ENCODE results near the gene KIF26B.
"Not testable (repeated sequence)": the region's sequence is repeated elsewhere in the genome, so short reads cannot be mapped to it uniquely, and the experiment has no call there.

Gene KIF26B

GRCh38 chr1:245154429-245155271 is at the start of gene KIF26B:
KIF26B (plus strand) TSS chr1:245154985; CDS start chr1:245155425, 440 bp downstream.
- no peak for DNase-seq (ENCODE audit: low read depth, low spot score)

GRCh38 chr1:245105042-245105441 is 49.7 kb upstream of the KIF26B start:
- no peak for DNase-seq (ENCODE audit: low read depth, low spot score)

DNA sequence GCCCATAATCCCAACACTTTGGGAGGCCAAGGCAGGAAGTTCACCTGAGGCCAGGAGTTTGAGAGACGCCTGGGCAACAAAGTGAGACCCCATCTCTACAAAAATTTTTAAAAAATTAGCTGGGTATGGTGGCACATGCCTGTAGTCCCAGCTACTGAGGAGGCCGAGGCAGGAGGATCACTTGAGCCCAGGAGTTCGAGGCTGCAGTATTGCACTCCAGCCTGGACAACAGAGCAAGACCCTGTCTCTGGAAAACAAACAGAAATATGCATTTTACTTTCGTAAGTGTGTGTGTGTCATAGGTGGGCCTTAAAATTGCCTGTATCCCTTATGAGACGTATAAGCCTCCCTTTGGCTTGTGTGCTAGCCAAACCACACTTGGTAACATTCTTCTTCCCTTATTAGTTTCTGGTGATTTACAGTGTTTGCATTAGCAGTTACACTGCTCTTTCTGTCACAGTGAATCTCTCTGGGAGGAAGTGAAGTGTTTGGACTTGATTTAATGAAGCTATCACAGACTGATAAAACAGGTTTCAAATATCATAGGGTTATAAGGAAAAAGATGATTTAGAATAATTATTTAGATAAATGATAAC is 48.9 kb upstream of the KIF26B start:
- no peak for DNase-seq (ENCODE audit: low read depth, low spot score)

DNA sequence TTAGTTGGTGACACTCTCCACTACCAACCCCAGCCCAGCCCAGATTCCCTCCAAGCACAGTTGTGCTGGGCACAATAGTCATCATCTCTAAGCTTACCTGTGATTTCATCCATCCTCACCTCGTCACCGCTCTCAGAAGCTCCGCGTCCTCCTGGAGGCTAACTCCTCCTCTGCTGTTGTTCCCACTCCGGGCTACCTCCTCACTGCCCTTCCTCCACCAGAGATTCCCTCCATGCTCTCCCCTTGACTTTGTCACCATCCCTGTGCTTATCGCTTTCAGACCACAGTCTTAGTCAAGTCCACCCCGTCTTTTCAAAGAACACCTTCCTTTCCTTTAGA is 47.0 kb upstream of the KIF26B start:
- no peak for DNase-seq (ENCODE audit: low read depth, low spot score)

GRCh38 chr1:245108246-245108645 is 46.5 kb upstream of the KIF26B start:
- no peak for DNase-seq (ENCODE audit: low read depth, low spot score)

DNA sequence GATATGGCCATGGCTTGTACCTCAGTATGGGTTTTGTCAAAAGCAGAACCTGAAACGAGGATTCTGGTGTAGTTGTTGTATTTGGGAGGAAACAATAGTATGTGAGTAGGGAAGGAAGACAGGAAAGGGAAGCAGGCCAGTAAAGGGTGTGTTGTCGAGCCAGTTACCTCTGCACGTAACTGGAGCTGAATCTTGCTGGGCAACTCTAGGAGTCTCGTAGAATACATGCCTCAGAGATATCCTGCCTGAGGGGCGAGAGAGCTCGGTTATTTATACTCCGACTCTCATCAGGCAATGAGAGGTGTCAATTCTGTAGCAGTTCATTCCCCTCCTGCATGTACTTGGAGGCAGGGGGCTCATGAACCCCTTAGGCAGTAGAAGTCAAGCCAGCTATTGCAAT is 45.9 kb upstream of the KIF26B start:
- no peak for DNase-seq (ENCODE audit: low read depth, low spot score)

DNA sequence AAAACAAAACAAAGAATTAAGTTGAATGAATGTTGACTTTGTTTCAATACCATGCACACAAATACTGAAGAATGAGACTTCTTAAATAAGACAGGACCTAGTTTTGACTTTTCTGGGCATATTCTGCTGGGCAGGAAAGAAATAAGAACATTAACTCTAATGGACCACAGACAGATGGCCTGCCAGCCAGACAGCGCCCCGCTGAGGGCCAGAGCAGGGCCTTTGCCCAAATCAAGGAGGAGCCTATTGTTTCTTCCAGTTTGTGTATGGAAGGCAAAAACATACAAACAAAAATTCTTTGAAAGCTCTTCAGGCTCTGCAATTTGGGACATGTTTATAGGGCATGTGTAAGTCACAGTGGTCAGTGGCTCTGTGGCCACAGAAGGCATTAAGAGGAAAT is 44.4 kb upstream of the KIF26B start:
- no peak for DNase-seq (ENCODE audit: low read depth, low spot score)

DNA sequence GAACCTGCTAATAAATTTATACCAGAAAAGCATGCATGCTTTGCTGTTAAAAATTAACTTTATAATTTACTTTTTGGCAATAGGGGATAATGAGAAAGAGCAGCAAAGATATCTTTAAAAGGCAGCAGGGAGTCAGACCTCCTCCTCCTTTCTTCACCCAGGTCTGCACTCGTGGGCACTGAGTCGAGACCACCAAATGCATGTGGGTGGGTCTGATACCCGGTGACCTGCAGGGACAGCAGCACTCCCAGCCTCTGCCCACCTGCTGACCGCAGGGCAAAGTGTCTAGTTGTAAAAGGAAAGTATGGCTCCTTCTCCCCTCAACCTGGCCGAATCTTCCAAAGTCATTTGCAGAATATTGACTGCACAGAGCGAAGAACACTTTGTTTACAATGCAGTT is 43.7 kb upstream of the KIF26B start:
- no peak for DNase-seq (ENCODE audit: low read depth, low spot score)

DNA sequence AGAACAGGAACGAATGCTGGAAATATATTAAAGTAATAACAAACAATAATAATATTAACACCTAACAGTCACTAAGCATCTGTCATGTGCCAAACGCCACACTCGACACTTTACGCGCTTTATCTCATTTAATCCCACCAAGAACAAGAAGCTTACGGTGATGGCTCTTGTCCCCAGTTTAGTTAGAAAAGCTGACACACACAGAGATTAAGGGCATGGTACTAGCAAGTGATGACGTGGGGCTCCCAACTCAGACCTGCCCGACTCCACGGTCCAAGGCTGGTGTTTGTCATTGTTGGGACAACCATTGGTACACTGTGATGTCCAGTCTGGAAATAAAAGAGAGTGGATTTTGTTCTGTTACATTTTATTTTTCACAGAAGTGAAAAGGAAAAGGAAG is 41.1 kb upstream of the KIF26B start:
- DNase-seq (ENCODE audit: low read depth, low spot score) = no peak

DNA sequence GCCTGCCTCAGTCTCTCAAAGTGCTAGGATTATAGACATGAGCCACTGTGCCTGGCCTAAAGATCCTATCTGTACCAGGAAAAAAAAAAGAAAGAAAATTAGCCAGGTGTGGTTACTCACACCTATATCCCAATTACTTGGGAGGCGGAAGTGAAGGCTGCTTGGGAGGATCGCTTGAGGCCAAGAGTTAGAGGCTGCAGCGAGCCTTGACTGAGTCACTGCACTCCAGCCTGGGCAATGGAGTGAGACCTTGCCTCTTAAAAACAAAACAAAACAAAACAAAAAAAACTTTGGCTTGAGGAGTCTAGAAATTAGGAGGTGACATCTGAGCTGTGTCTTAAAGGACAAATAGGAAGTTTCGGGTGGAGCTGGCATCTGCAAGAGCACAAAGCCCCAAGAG is 38.7 kb upstream of the KIF26B start:
- no peak for DNase-seq (ENCODE audit: low read depth, low spot score)

DNA sequence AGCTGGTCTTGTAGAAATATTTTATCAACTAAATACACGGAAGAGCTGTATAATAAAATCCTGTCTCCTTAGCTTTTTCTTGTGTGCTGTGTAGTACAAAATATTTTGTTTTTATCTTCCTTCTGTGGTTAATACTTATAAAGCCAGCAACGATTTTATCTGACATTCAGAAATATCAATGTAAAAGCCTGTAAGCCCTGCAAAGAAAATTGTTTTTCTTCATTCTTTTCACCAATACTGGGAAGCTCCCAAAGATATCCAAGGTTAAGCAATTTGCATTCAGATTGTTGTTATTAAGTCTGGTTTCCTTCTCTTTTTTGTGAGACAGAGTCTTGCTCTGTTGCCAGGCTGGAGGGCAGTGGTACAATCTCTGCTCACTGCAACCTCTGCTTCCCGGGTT is 38.0 kb upstream of the KIF26B start:
- no peak for DNase-seq (ENCODE audit: low read depth, low spot score)

GRCh38 chr1:245118066-245118465 is 36.7 kb upstream of the KIF26B start:
- no peak for DNase-seq (ENCODE audit: low read depth, low spot score)

DNA sequence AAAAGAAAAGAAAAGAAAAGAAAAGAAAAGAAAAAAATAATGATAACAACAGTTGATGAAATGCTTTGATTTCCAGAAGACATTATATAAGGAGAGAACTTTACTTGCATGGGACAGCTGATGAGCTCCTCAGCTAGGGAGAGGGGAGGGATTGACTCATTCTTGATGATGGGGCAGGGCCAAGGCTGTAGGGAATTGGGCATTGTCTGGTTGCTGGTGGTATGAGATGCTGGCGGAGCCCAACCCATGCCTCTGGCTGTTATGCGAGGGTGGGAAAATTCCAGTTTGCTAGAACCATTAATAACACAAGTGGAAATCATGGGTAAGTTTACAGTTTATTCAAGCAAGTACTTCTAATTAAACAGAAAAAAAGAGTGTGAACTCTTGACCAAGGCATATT is 36.0 kb upstream of the KIF26B start:
- DNase-seq (ENCODE audit: low read depth, low spot score) = no peak

DNA sequence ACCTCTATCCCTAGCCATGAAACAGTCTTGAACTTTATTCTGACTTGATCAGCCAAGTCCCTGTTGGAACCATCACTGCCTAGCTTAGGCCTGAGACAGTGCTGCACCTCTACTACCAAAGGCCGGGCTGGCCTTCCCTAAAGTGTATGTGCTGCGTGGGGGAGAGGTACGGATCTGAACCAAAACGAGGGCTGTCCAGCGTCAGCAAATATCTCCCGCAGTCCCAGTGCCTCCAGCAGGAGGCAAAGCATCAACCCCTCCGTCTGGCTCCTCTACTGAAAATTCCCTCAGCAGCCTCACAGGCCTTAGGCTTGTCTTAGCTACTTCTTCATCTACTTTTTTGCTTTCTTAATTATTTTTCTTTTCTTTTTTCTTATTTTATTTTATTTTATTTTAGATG is 33.3 kb upstream of the KIF26B start:
- no peak for DNase-seq (ENCODE audit: low read depth, low spot score)

DNA sequence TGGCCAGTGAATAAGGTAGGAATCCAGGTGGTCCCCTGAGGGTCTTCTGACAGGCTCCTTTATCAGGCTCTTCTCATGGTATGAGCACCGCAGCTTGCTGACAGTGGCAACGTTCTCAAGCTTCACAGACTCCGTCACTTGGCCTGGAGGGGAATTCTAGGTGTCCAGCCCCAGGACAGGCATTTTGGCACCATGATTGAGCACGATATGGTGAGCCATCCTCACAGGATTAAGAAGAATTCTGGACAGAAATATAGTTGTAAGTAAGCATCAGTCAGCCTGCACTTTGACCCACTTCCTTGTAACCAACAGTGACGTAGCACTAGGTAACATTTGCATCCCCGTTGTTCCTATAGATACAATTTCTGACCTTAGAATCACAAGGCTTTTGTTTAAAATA is 30.5 kb upstream of the KIF26B start:
- DNase-seq (ENCODE audit: low read depth, low spot score) = no peak

DNA sequence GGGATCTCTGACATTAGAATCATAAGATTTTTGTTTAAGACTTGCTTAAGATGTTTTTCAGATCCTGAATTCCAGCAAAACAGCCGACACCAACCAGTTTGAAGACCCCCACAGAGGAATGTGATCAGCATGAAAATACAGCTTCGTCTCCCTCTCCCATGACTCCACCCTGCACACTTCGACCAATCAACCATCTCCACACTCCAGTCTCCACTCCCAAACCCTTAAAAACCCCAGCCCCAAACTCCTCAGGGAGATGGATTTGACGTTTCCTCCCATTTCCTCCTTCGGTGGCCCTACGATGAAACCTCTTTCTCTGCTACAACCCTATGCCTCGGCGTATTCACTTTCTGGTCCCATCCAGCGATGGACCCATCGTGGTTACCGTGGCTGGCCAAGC is 30.1 kb upstream of the KIF26B start:
- no peak for DNase-seq (ENCODE audit: low read depth, low spot score)

DNA sequence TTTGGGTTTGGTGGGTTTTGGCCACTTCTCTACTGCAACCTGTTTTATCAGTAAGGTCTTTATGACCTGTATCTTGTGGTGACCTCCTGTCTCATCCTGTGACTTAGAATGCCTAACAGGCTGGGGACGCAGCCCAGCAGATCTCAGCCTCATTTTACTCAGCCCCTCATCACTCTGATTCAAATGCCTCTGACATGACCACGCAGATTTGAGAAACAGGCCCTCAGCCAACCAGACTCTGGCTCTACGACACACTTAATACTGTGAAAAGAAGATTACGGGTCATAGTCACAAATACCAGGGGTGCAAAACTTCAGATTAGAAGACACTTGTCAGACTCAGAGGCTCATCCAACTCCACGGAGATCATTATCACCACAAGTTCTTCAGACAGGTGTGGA is 28.3 kb upstream of the KIF26B start:
- no peak for DNase-seq (ENCODE audit: low read depth, low spot score)

DNA sequence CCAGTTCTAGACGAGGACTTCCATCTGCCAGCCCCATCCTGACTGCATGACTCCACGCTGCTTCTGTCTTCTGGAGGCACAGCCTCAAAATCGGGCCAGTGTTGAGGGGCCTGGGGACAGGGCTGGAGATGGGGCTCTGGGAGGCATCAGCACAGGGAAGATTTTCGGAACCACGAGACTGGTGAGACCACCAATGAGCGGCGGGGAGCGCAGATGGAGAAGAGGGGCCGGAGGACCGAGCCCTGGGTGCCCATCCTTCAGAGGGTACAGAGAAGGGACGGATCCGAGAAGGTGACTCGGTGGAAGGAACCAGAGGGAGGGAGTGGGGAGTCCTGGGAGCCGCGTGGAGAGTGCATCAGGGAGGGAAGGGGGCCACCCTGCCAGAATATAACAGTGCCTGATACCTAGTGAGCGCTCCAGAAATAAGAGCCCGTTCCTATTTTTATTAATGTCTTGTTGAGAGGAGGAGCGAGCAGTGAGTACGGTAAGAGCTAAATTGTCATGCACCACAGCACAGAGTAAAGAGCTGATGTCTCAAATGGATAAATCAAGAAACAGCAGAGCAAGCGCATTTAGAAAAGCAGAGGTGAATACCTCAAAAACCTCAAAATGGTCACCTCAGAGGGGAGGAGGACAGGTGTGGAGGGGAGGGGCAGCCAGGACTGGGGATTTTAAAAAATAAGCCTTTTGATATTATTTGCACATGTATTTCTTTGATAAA is 26.2 kb upstream of the KIF26B start:
- no peak for DNase-seq (ENCODE audit: low read depth, low spot score)

DNA sequence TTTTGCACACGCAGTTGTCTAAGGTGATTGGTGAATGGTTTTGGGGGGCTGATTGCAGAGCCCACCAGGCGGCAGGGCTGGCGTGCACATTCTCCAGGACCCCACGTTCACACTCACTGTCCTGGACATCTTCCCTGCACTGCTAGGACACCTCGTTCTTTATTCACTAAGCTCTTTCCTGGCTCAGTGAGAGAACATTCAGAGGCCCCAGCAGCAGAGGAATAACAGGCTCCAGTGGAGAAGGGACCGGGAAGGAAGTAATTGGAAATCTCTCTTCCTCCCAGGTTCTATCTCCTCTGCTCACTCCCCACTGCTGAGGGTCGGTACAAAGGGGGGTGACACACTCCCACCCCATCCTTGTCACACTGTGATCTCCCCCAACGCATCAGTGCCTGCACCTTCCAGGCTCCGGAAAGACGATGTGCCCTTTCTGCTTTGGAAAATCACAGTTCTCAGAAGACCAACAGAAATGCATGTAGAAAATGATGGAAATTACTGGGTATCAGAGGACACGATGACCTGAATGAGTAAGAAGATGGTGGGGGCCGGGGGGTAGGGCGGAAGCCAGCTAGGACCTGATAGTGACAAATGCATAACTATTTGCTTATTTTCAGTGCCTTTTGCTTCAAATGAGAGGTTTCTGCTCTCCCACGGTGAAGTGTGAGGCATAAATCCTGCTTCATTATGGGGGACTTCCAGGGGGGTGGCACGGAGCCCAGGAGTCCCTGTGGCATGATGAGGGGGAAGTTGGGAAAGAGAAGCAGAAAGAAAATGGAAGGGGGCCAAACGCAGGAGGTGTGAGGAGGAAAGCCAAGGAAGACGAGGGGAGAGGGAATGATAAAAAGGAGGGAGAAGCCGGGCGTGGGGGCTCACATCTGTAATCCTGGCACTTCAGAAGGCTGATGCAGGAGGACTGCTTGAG is 25.2 kb upstream of the KIF26B start:
- DNase-seq (ENCODE audit: low read depth, low spot score) = no peak

DNA sequence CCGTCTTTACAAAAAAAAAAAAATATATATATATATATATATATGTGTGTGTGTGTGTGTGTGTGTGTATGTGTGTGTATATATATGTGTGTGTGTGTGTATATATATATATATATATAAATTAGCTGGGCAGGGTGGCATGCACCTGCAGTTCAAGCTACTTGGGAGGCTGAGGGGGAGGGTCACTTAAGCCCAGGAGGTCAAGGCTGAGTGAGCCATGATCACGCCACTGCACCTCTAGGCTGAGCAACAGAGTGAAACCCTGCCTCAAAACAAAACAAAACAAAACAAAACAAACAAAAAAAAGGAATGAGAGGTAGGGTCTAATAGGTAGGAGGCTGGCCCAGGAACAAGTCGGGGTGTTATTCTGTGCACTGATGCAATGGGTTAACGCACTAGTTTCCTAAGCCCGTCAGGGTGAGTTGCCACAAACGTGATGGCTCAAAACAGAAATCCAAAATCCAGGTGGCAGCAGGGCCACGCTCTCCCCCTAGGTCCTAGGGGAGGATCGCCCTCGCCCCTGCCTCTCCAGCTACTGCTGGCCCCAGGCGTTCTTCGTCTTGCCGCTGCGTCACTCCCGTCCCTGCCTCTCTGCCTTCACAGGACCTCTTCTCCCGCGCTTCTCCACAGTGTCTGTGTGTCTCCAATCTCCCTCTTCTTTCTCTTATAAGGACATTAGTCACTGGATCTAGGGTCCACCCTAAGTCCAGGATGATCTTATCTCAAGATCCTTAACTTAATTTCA is 24.3 kb upstream of the KIF26B start:
- DNase-seq (ENCODE audit: low read depth, low spot score) = not testable (repeated sequence)

DNA sequence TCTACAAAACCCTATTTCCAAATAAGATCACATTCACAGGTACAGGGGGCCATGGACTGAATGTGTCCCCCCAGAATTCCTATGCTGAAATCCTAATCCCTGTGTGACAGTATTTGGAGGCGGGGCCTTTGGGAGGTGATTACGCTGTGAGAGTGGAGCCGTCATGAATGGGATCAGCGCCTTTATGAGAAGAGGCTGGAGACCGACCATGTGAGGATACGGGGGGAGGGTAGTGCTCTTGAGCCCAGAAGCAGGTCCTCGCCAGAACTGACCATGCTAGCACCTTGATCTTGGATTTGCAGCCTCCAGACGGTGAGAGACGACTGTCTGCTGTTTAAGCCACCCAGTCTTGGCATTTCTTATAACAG is 23.8 kb upstream of the KIF26B start:
- DNase-seq (ENCODE audit: low read depth, low spot score) = no peak
